DOHH2 (cell line): Measurements from ENCODE around the gene LRRC46.

Experiments used
- H3F3A ChIP-seq: fragments of 200-600 bp; sonication (generic), shearing (Covaris generic); 2 replicates; pipeline ENCODE4 v1.6.0; 2016; ENCODE audit warnings: antibody characterized with exemption, mild to moderate bottlenecking; ENCODE audit not compliant: control insufficient read depth, insufficient read depth
- H3K27ac ChIP-seq: fragments of 200-600 bp; sonication (generic); 2 replicates; pipeline ENCODE4 v1.5.1; 2014; ENCODE audit warnings: low read depth, mild to moderate bottlenecking, low read length, moderate library complexity
- H3K27me3 ChIP-seq: fragments of 200-600 bp; sonication (generic); 2 replicates; pipeline ENCODE4 v1.6.1; 2014; ENCODE audit warnings: mild to moderate bottlenecking, low read length, mixed read lengths; ENCODE audit not compliant: control insufficient read depth
- H3K36me3 ChIP-seq: fragments of 200-600 bp; sonication (generic); 2 replicates; pipeline ENCODE4 v1.6.1; 2014; ENCODE audit warnings: mild to moderate bottlenecking, low read length, moderate library complexity, mixed read lengths; ENCODE audit not compliant: control insufficient read depth
- H3K4me1 ChIP-seq: fragments of 200-600 bp; sonication (generic); 2 replicates; pipeline ENCODE4 v1.6.1; 2014; ENCODE audit warnings: mild to moderate bottlenecking, low read length, mixed read lengths; ENCODE audit not compliant: control insufficient read depth
- H3K4me2 ChIP-seq: fragments of 200-600 bp; sonication (generic); 2 replicates; pipeline ENCODE4 v1.6.0; 2014; ENCODE audit warnings: mild to moderate bottlenecking, low read length, moderate library complexity
- H3K4me3 ChIP-seq: fragments of 200-600 bp; sonication (generic); 2 replicates; pipeline ENCODE4 v1.5.1; 2014; ENCODE audit warnings: mild to moderate bottlenecking, low read length, mixed read lengths
- H3K79me2 ChIP-seq: fragments of 200-600 bp; sonication (generic); 2 replicates; pipeline ENCODE4 v1.6.1; 2014; ENCODE audit warnings: mild to moderate bottlenecking, low read length, mixed read lengths; ENCODE audit not compliant: control insufficient read depth
- H3K9me2 ChIP-seq: fragments of 200-600 bp; sonication (generic); replicated peaks from 2 replicates; pipeline ENCODE4 v1.6.1; 2014; ENCODE audit warnings: mild to moderate bottlenecking, low read length, mixed read lengths; ENCODE audit not compliant: control insufficient read depth
- H3K9me3 ChIP-seq: fragments of 200-600 bp; sonication (generic); 2 replicates; pipeline ENCODE4 v1.6.1; 2014; ENCODE audit warnings: antibody characterized with exemption, low read length, mixed read lengths; ENCODE audit not compliant: control insufficient read depth, insufficient read depth
- H4K20me1 ChIP-seq: fragments of 200-600 bp; sonication (generic); 2 replicates; pipeline ENCODE4 v1.6.0; 2014; ENCODE audit warnings: low read depth, mild to moderate bottlenecking, antibody characterized with exemption, low read length, moderate library complexity; ENCODE audit not compliant: control insufficient read depth, insufficient read depth
- EZH2phosphoT487 ChIP-seq: fragments of 200-600 bp; sonication (generic); IDR thresholded peaks from 2 replicates; pipeline ENCODE4 v1.6.1; 2017; ENCODE audit warnings: borderline replicate concordance, mild to moderate bottlenecking, antibody characterized with exemption, low read length, moderate library complexity, mixed read lengths
- TF ChIP-seq, protein P1 (sequence below): fragments of 200-600 bp; sonication (generic); IDR thresholded peaks from one replicate; pipeline ENCODE4 v1.5.1; 2014; ENCODE audit warnings: antibody characterized with exemption, mild to moderate bottlenecking, low read depth, low read length; ENCODE audit not compliant: poor library complexity, severe bottlenecking

The LRRC46 gene

DNA sequence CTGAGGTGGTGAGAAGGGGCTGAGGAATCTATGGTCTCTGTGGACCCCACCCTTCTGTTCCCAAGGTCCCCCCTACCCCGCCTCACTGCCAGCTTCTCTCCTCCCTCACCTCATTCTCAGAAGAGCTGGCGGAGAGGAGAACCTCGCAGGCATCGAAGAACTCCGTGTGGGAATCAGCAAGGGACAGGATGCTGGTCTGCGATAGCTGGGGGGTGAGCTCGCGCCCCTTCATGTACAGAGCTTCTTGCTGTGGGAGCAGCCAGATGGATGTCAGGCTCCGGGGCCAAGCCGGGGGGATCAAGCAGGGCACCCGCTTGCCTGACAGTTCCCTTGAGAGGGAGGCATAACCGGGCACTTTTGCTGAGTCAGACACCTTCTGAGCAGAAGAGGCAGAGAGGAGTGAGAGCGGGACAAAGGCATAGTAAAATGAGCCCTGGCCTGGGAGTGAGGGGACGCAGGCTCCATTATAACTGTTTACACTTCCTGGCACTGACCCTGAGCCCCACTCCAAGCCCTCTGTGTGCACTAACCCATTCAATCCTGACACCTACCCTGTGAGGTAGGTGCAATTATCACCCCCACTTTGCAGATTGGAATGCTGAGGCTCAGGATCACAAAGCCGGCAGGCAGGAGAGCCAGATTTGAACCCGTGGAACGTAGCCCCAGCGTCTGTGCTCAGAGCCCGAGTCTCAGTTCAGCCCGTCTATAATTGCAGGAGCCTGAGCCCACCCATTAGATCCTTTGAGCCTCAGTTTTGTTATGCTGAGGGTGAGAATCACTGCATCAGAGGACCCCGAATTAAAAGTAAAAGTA is 16.2 kb upstream of the LRRC46 start:
- no peaks in the 10 kb centered on the region for H3K27me3 ChIP-seq
- H3K27ac ChIP-seq = no peak overlapping the region
- no peak overlapping the region for H3K4me2 ChIP-seq
- TF ChIP-seq, protein P1, sequence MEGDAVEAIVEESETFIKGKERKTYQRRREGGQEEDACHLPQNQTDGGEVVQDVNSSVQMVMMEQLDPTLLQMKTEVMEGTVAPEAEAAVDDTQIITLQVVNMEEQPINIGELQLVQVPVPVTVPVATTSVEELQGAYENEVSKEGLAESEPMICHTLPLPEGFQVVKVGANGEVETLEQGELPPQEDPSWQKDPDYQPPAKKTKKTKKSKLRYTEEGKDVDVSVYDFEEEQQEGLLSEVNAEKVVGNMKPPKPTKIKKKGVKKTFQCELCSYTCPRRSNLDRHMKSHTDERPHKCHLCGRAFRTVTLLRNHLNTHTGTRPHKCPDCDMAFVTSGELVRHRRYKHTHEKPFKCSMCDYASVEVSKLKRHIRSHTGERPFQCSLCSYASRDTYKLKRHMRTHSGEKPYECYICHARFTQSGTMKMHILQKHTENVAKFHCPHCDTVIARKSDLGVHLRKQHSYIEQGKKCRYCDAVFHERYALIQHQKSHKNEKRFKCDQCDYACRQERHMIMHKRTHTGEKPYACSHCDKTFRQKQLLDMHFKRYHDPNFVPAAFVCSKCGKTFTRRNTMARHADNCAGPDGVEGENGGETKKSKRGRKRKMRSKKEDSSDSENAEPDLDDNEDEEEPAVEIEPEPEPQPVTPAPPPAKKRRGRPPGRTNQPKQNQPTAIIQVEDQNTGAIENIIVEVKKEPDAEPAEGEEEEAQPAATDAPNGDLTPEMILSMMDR = no peak
- no peak for TF ChIP-seq EZH2phosphoT487
- peaks cover under 1% of the 10 kb centered on the region; the same call in 1 of the 2 replicates for H3K4me1 ChIP-seq
- H3K9me2 ChIP-seq = no peaks in the 10 kb centered on the region
- peaks cover 18% of the 10 kb centered on the region; the same call in 1 of the 2 replicates for H3K36me3 ChIP-seq
- no peaks in the 10 kb centered on the region for H4K20me1 ChIP-seq
- H3F3A ChIP-seq = no peaks in the 10 kb centered on the region
- no peak overlapping the region for H3K4me3 ChIP-seq
- H3K9me3 ChIP-seq = no peaks in the 10 kb centered on the region
- H3K79me2 ChIP-seq = no peaks in the 10 kb centered on the region

DNA sequence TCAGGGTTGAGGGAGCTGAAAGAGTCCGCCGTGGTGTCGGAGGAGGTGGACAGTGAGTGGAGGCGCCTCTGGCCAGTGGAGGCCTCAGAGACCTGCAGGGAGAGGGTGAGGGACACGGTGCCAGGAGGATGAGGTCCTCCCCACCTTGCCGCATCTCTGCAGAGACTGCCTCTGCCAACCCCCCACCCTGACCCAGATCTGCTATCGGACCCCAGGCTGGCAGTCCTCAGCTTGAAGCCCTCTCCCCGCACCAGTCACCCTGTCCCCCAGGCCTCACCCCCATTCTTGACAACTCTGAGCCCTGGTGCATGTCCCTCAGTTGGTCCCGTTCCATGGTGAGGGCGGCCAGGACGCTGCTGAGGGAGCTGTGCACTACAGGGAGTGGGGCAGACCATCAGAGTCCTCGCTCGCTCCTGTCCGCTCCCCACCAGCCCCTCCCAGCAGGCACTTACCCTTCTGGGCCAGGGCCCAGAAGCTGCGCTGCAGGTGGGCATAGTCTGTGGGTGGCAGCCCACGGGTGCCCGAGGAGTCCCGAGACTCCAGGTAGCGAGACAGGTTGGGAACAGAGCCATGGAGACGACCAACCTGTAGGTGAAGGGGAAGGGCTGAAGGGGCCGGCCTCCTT is 15.2 kb upstream of the LRRC46 start:
- peaks cover 5% of the 10 kb centered on the region for H3K79me2 ChIP-seq
- no peaks in the 10 kb centered on the region for H4K20me1 ChIP-seq
- no peak overlapping the region for H3K4me3 ChIP-seq
- peaks cover 9% of the 10 kb centered on the region for H3K4me1 ChIP-seq
- H3K4me2 ChIP-seq = no peak overlapping the region
- H3K27me3 ChIP-seq = no peaks in the 10 kb centered on the region
- no peaks in the 10 kb centered on the region for H3K9me3 ChIP-seq
- TF ChIP-seq, protein P1 = no peak
- no peak for TF ChIP-seq EZH2phosphoT487
- peaks cover 14% of the 10 kb centered on the region; the same call in 1 of the 2 replicates for H3K36me3 ChIP-seq
- no peaks in the 10 kb centered on the region for H3F3A ChIP-seq
- H3K9me2 ChIP-seq = no peaks in the 10 kb centered on the region
- H3K27ac ChIP-seq = no peak overlapping the region

DNA sequence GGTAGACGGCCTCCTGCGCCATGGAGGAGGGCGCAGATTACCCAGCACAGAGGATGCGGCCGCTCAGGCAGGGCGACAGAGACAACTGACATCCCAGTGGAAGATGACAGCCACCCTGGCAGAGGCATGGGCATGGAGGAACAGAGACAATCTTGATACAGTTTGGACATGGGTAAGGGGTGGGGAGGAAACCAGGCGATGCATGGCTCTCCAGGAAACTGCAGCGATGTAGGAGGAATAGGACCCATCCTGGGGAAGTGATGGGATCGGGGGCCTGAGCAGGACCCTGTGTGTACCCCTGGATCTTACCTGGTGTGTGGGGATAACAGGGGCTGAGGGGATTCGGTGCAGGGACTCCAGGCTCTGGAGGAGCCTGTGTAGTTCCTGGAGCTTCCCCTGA is 14.5 kb upstream of the LRRC46 start:
- Histone ChIP-seq H3K9me2 (no peaks in the 10 kb centered on the region), H3K79me2 (peaks cover 9% of the 10 kb centered on the region), H3K4me3 (no peak overlapping the region), H3K27me3 (no peaks in the 10 kb centered on the region), H3K9me3 (no peaks in the 10 kb centered on the region), H3F3A (no peaks in the 10 kb centered on the region), H3K4me2 (no peak overlapping the region), H3K27ac (no peak overlapping the region), H3K4me1 (peaks cover 11% of the 10 kb centered on the region), H3K36me3 (peaks cover 14% of the 10 kb centered on the region; the same call in 1 of the 2 replicates), H4K20me1 (no peaks in the 10 kb centered on the region)
- TF ChIP-seq, protein P1 = no peak
- no peak for TF ChIP-seq EZH2phosphoT487
